IPS DF 4.7 (cell line): ENCODE measurements around the gene STEAP1.
"Not testable (repeated sequence)": the region's sequence is repeated elsewhere in the genome, so short reads cannot be mapped to it uniquely, and the experiment has no call there.

Source experiments
- DNase-seq: peaks from one replicate; pipeline ENCODE4 v3.0.0-alpha.2; 2013; ENCODE audit warnings: low spot score; ENCODE audit errors: extremely low read depth

Gene STEAP1

GRCh38 chr7:90153943-90154771 lies at the start of gene STEAP1:
Gene STEAP1, plus strand, starts transcription at chr7:90154469. Its CDS starts 5,320 bp downstream, at chr7:90159789.
- peak; percentile 56 for DNase-seq

- not testable (repeated sequence) for DNase-seq
These were observed 39.3 kb upstream of the STEAP1 start for GRCh38 chr7:90114972-90115371.

- not testable (repeated sequence) for DNase-seq
These were observed 35.6 kb upstream of the STEAP1 start for GRCh38 chr7:90118551-90119177.

GRCh38 chr7:90119178-90119971 lies 34.9 kb upstream of the STEAP1 start:
- DNase-seq, result no peak

GRCh38 chr7:90120205-90120604 lies 34.1 kb upstream of the STEAP1 start:
- DNase-seq, result not testable (repeated sequence)

GRCh38 chr7:90131746-90132145 lies 22.5 kb upstream of the STEAP1 start:
- DNase-seq, result not testable (repeated sequence)

- DNase-seq, result not testable (repeated sequence)
These were observed 6.9 kb upstream of the STEAP1 start for GRCh38 chr7:90147079-90147960.

- not testable (repeated sequence) for DNase-seq
These were observed 4.8 kb upstream of the STEAP1 start for GRCh38 chr7:90149428-90149827.

- DNase-seq, result not testable (repeated sequence)
These were observed 2.4 kb upstream of the STEAP1 start for GRCh38 chr7:90151884-90152283.

GRCh38 chr7:90152642-90153253 lies 1.5 kb upstream of the STEAP1 start:
- DNase-seq, result not testable (repeated sequence)

- no peak for DNase-seq
These were observed 937 bp downstream of the STEAP1 start for GRCh38 chr7:90155206-90155605.

GRCh38 chr7:90157331-90157730 lies 3.1 kb downstream of the STEAP1 start:
- DNase-seq, result not testable (repeated sequence)

- DNase-seq, result not testable (repeated sequence)
These were observed 3.6 kb downstream of the STEAP1 start for GRCh38 chr7:90157761-90158350.

GRCh38 chr7:90163534-90163933 lies 9.3 kb downstream of the STEAP1 start:
- no peak for DNase-seq

- no peak for DNase-seq
These were observed 11.5 kb downstream of the STEAP1 start for GRCh38 chr7:90165724-90166123.

GRCh38 chr7:90166153-90166552 lies 11.9 kb downstream of the STEAP1 start:
- no peak for DNase-seq

- DNase-seq, result no peak
These were observed 13.1 kb downstream of the STEAP1 start for GRCh38 chr7:90167361-90167760.

- DNase-seq, result no peak
These were observed 15.6 kb downstream of the STEAP1 start for GRCh38 chr7:90169891-90170290.

GRCh38 chr7:90172121-90172520 lies 17.9 kb downstream of the STEAP1 start:
- no peak for DNase-seq

- no peak for DNase-seq
These were observed 18.4 kb downstream of the STEAP1 start for GRCh38 chr7:90172624-90173023.
